H9 (cell line): ENCODE data around the gene RBP4. TPM values are rescaled to one million over a fixed set of nuclear protein-coding genes. Genes with fewer than 3 reads are reported as not detected.

Experiments used
- DNase-seq: peaks from one replicate; pipeline ENCODE4 v3.0.0-alpha.2; 2017
- H2AFZ ChIP-seq: one replicate; pipeline ENCODE4 v1.6.1; 2013; ENCODE audit warnings: mild to moderate bottlenecking, low read length, control low read depth, moderate library complexity
- H2AK5ac ChIP-seq: 2 replicates; pipeline ENCODE4 v1.6.1; 2013; ENCODE audit warnings: low read length, control low read depth, mixed read lengths; ENCODE audit not compliant: insufficient read length
- H2BK120ac ChIP-seq: one replicate; pipeline ENCODE4 v1.6.1; 2013; ENCODE audit warnings: low read depth, mild to moderate bottlenecking, low read length, control low read depth, inconsistent platforms; ENCODE audit not compliant: poor library complexity, severe bottlenecking
- H2BK12ac ChIP-seq: 2 replicates; pipeline ENCODE4 v1.6.1; 2013; ENCODE audit warnings: low read length, control low read depth, mixed read lengths, low read depth; ENCODE audit not compliant: insufficient read length
- H2BK15ac ChIP-seq: 2 replicates; pipeline ENCODE4 v1.6.1; 2013; ENCODE audit warnings: low read depth, low read length, control low read depth
- H2BK20ac ChIP-seq: one replicate; pipeline ENCODE4 v1.6.1; 2013; ENCODE audit warnings: low read depth, mild to moderate bottlenecking, low read length, control low read depth, inconsistent platforms; ENCODE audit not compliant: poor library complexity, severe bottlenecking
- H2BK5ac ChIP-seq: 2 replicates; pipeline ENCODE4 v1.6.1; 2013; ENCODE audit warnings: low read length, control low read depth, mixed read lengths; ENCODE audit not compliant: insufficient read length
- H3K14ac ChIP-seq: 2 replicates; pipeline ENCODE4 v1.6.1; 2013; ENCODE audit warnings: low read length, control low read depth; ENCODE audit not compliant: insufficient read depth
- H3K18ac ChIP-seq: 2 replicates; pipeline ENCODE4 v1.6.1; 2013; ENCODE audit warnings: low read depth, mild to moderate bottlenecking, mixed read lengths, low read length, control low read depth; ENCODE audit not compliant: insufficient read length
- H3K23ac ChIP-seq: 2 replicates; pipeline ENCODE4 v1.6.1; 2013; ENCODE audit warnings: low read length, control low read depth, mixed read lengths, low read depth; ENCODE audit not compliant: insufficient read length
- H3K23me2 ChIP-seq: 2 replicates; pipeline ENCODE4 v1.6.1; 2013; ENCODE audit warnings: low read depth, mild to moderate bottlenecking, mixed read lengths, low read length, control low read depth; ENCODE audit not compliant: insufficient read length, poor library complexity, severe bottlenecking
- H3K27ac ChIP-seq: 2 replicates; pipeline ENCODE4 v1.5.1; 2013; ENCODE audit warnings: low read length, control low read depth, mixed read lengths, low read depth; ENCODE audit not compliant: insufficient read length
- H3K27me3 ChIP-seq: 2 replicates; pipeline ENCODE4 v1.6.1; 2013; ENCODE audit warnings: low read length, control low read depth, inconsistent platforms; ENCODE audit not compliant: insufficient read depth
- H3K4ac ChIP-seq: 2 replicates; pipeline ENCODE4 v1.6.1; 2013; ENCODE audit warnings: low read depth, mild to moderate bottlenecking, control low read depth, inconsistent platforms, low read length, moderate library complexity
- H3K4me1 ChIP-seq: 2 replicates; pipeline ENCODE4 v1.6.1; 2013; ENCODE audit warnings: low read length, control low read depth, inconsistent platforms; ENCODE audit not compliant: insufficient read depth
- H3K4me2 ChIP-seq: 2 replicates; pipeline ENCODE4 v1.6.1; 2013; ENCODE audit warnings: low read length, control low read depth, mixed read lengths; ENCODE audit not compliant: insufficient read length, insufficient read depth
- H3K56ac ChIP-seq: 2 replicates; pipeline ENCODE4 v1.6.1; 2013; ENCODE audit warnings: low read depth, mild to moderate bottlenecking, mixed read lengths, low read length, control low read depth; ENCODE audit not compliant: insufficient read length
- H3K79me1 ChIP-seq: 2 replicates; pipeline ENCODE4 v1.6.1; 2013; ENCODE audit warnings: low read depth, mild to moderate bottlenecking, moderate library complexity, low read length, control low read depth, inconsistent platforms; ENCODE audit not compliant: insufficient read depth, poor library complexity, severe bottlenecking
- H3K79me2 ChIP-seq: 2 replicates; pipeline ENCODE4 v1.6.1; 2013; ENCODE audit warnings: low read length, control low read depth, inconsistent platforms; ENCODE audit not compliant: insufficient read depth
- H3K9ac ChIP-seq: 2 replicates; pipeline ENCODE4 v1.6.1; 2013; ENCODE audit warnings: low read length, control low read depth, mixed read lengths; ENCODE audit not compliant: insufficient read length; ENCODE audit errors: extremely low read depth
- H3K9me3 ChIP-seq: one replicate; pipeline ENCODE4 v1.6.1; 2013; ENCODE audit warnings: low read depth, low read length, inconsistent platforms; ENCODE audit not compliant: control insufficient read depth
- H3T11ph ChIP-seq: one replicate; pipeline ENCODE4 v1.6.1; 2013; ENCODE audit warnings: mild to moderate bottlenecking, low read length, control low read depth, inconsistent platforms
- H4K20me1 ChIP-seq: one replicate; pipeline ENCODE4 v1.6.1; 2013; ENCODE audit not compliant: control insufficient read depth, insufficient read length, insufficient read depth
- H4K5ac ChIP-seq: 2 replicates; pipeline ENCODE4 v1.6.1; 2013; ENCODE audit warnings: low read depth, mild to moderate bottlenecking, mixed read lengths, low read length, control low read depth; ENCODE audit not compliant: insufficient read length
- H4K8ac ChIP-seq: replicated peaks from 2 replicates; pipeline ENCODE4 v1.6.1; 2013; ENCODE audit warnings: low read length, control low read depth, mixed read lengths, low read depth; ENCODE audit not compliant: insufficient read length
- H4K91ac ChIP-seq: 2 replicates; pipeline ENCODE4 v1.6.1; 2013; ENCODE audit warnings: low read depth, mild to moderate bottlenecking, moderate library complexity, mixed read lengths, low read length, control low read depth; ENCODE audit not compliant: insufficient read length
- H3K27ac Mint-ChIP-seq, 3 experiments: 2 replicates in 2 of 3; 3 replicates in 1 of 3; pipeline ENCODE4 v1.8.0; 2020 to 2021; ENCODE audit warnings: mixed read lengths in 3 of 3, mild to moderate bottlenecking in 1 of 3, moderate library complexity in 1 of 3
- H3K27me3 Mint-ChIP-seq: 2 replicates; pipeline ENCODE4 v1.8.0; 2021; ENCODE audit warnings: low read depth, mild to moderate bottlenecking, moderate library complexity, mixed read lengths
- H3K36me3 Mint-ChIP-seq, 3 experiments: 2 replicates in 2 of 3; 3 replicates in 1 of 3; pipeline ENCODE4 v1.8.0; 2020 to 2021; ENCODE audit warnings: low read depth in 3 of 3, mixed read lengths in 3 of 3; ENCODE audit not compliant: insufficient read depth in 1 of 3
- H3K4me1 Mint-ChIP-seq, 2 experiments: 2 replicates each; pipeline ENCODE4 v1.8.0; 2020; ENCODE audit warnings: mixed read lengths in 2 of 2
- H3K4me3 Mint-ChIP-seq, 2 experiments: 2 replicates in 1 of 2; 3 replicates in 1 of 2; pipeline ENCODE4 v1.8.0; 2020 to 2021; ENCODE audit warnings: mild to moderate bottlenecking in 2 of 2, mixed read lengths in 2 of 2, moderate library complexity in 1 of 2
- H3K9me3 Mint-ChIP-seq, 2 experiments: 2 replicates in 1 of 2; 3 replicates in 1 of 2; pipeline ENCODE4 v1.8.0; 2020; ENCODE audit warnings: mild to moderate bottlenecking in 2 of 2, mixed read lengths in 2 of 2, moderate library complexity in 1 of 2
- CTCF ChIP-seq: fragments of 200-600 bp; sonication (generic); conservative IDR thresholded peaks from 3 replicates; pipeline ENCODE4 v1.8.0; 2021; ENCODE audit warnings: antibody characterized with exemption, mild to moderate bottlenecking
- whole genome bisulfite sequencing: extraction: QIAGEN DNeasy Blood & Tissue Kit; methylation state at CpG from one replicate; pipeline ENCODE4 v1.1.7; 2013; ENCODE audit warnings: missing lambda C conversion rate, low lambda C conversion rate, mixed read lengths; ENCODE audit not compliant: insufficient read length; ENCODE audit errors: extremely low coverage; 5-methylcytosine and 5-hydroxymethylcytosine counted together
- total RNA-seq: library from RNA; stranded (reverse); gene quantifications from 2 replicates; pipeline ENCODE4 v1.2.1, GENCODE V29; 2021

RBP4 gene
- total RNA-seq, 1 experiment from 2014 or later: not detected

GRCh38 chr10:93612311-93612710 lies 11.3 kb upstream of the RBP4 start, which contains the start of gene PDE6C:
TSS of gene PDE6C (plus strand) at chr10:93612537. CDS start at chr10:93612726, 189 bp downstream.
- DNase-seq: no peak

More at GRCh38 chr10:93612311-93612710, 11.3 kb upstream of the RBP4 start, which contains the start of gene PDE6C:
- Histone ChIP-seq H3K23me2 (peaks cover 3% of the 10 kb centered on the region), H4K8ac (no peak within 1 kb of the TSS), H2BK20ac (no peak within 1 kb of the TSS), H3K79me1 (no peaks in the 10 kb centered on the region), H3K9me3 (no peaks in the 10 kb centered on the region), H2BK120ac (no peak within 1 kb of the TSS), H3K4ac (no peak within 1 kb of the TSS), H3K23ac (no peak within 1 kb of the TSS), H4K91ac (no peak within 1 kb of the TSS), H3K9ac (no peak within 1 kb of the TSS), H3K27me3 (no peaks in the 10 kb centered on the region), H3T11ph (no peak within 1 kb of the TSS), H3K56ac (no peak within 1 kb of the TSS), H3K18ac (no peak within 1 kb of the TSS), H3K79me2 (no peaks in the 10 kb centered on the region), H2BK5ac (no peak within 1 kb of the TSS), H2AFZ (no peak within 1 kb of the TSS), H3K27ac (no peak within 1 kb of the TSS), H4K5ac (no peak within 1 kb of the TSS), H4K20me1 (no peaks in the 10 kb centered on the region), H2BK15ac (no peak within 1 kb of the TSS), H3K4me2 (no peak within 1 kb of the TSS), H3K14ac (no peak within 1 kb of the TSS), H3K4me1 (no peaks in the 10 kb centered on the region; the same call in 1 of the 2 replicates), H2AK5ac (no peak within 1 kb of the TSS), H2BK12ac (no peak within 1 kb of the TSS)
- Mint-ChIP-seq H3K27me3 (peaks cover 13% of the 10 kb centered on the region), H3K4me3 (no peak within 1 kb of the TSS), H3K27ac (no peak within 1 kb of the TSS), H3K9me3 (no peaks in the 10 kb centered on the region), H3K36me3 (no peaks in the 10 kb centered on the region), H3K4me1 (peaks cover 7% of the 10 kb centered on the region in 2 experiments)
- no peak for TF ChIP-seq CTCF
- WGBS: no CpG with 5 or more reads among the region's 6 CpGs
